ENCODE data around the gene TSPAN14. TPM values are rescaled to one million over a fixed set of nuclear protein-coding genes. Genes with fewer than 3 reads are reported as not detected.

TSPAN14 gene
- total and polyA plus RNA-seq, 2 of the 13 experiments (the other 11 are each of a cell fraction or from before 2014, with no cell fraction given) = 24.1 to 80.6 TPM

DNA sequence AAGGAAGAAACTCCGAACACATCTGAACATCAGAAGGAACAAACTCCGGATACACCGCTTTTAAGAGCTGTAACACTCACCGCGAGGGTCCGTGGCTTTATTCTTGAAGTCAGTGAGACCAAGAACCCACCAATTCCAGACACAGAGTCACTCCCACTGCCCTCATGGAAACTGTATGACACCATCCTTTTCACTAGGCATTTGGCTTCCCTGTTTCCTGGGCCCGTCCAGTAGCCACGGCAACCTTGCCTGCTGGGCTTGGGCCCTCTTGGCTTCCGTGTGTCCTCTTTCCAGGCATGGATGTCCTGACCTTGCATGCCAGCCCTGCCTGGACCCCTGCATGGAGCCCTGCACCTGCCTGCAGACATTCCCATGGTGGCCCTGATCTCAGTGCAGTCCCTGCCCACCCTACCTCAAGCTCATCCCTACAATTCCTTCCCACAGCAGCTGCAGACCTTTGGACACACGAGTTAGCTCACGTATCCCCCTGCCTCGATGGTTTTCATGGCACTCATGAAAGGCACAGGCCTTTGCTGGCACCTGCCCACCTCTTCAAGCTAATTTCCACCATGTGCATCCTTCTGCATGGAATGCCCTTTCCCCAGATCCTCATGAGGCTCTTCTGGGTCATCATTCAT, 90.3 kb downstream of the TSPAN14 start:
- BruUV-seq (replicated peaks) = no TSS peak
- in situ Hi-C loops (cut with HindIII; ENCODE audit: extremely low pct_ligation_motif_present, low pct_unique_long_range_greater_than_20kb) = no loop called here
- H3K27ac ChIP-seq (ENCODE audit: extremely low read length, insufficient read depth, low read length) = no peak overlapping the region
- no peak overlapping the region for H3K4me2 ChIP-seq (ENCODE audit: low read depth, low read length)
- H3K79me2 ChIP-seq (ENCODE audit: insufficient read depth, low read length) = no peaks in the 10 kb centered on the region
- no peak overlapping the region for H3K9ac ChIP-seq (ENCODE audit: insufficient read depth, low read depth, low read length)
- intact Hi-C loops (cut with micrococcal nuclease; ENCODE audit: unreplicated experiment) = no loop called here
- POLR2A ChIA-PET = no interaction called here
- no peaks in the 10 kb centered on the region for H3K4me1 ChIP-seq (ENCODE audit: insufficient read depth, low read length)
- no peak for FAIRE-seq
- H3K9me3 ChIP-seq (ENCODE audit: low read length) = no peaks in the 10 kb centered on the region
- ATAC-seq = no peak
- TF ChIP-seq MED1 (CRISPR knock-in tag; IDR thresholded peaks at IDR 0.05) (no peak), ZNF512B (CRISPR knock-in tag; IDR thresholded peaks at IDR 0.05; ENCODE audit: borderline replicate concordance) (no peak), RFX3 (CRISPR knock-in tag; IDR thresholded peaks at IDR 0.05) (no peak), RAD51 (IDR thresholded peaks at IDR 0.05; ENCODE audit: borderline replicate concordance) (no peak), TARDBP (CRISPR knock-in tag; IDR thresholded peaks at IDR 0.05) (no peak), SOX13 (IDR thresholded peaks at IDR 0.05) (no peak), SOX13 (CRISPR knock-in tag; conservative IDR thresholded peaks at IDR 0.05 in 1 of 2, IDR thresholded peaks at IDR 0.05 in 1 of 2) (no peak), ZFP82 (CRISPR knock-in tag; IDR thresholded peaks at IDR 0.05; ENCODE audit: borderline replicate concordance) (no peak), MEIS2 (CRISPR knock-in tag; IDR thresholded peaks at IDR 0.05) (no peak), ZNF644 (CRISPR knock-in tag; IDR thresholded peaks at IDR 0.05; ENCODE audit: low read depth) (no peak)
- TF ChIP-seq, protein P1, sequence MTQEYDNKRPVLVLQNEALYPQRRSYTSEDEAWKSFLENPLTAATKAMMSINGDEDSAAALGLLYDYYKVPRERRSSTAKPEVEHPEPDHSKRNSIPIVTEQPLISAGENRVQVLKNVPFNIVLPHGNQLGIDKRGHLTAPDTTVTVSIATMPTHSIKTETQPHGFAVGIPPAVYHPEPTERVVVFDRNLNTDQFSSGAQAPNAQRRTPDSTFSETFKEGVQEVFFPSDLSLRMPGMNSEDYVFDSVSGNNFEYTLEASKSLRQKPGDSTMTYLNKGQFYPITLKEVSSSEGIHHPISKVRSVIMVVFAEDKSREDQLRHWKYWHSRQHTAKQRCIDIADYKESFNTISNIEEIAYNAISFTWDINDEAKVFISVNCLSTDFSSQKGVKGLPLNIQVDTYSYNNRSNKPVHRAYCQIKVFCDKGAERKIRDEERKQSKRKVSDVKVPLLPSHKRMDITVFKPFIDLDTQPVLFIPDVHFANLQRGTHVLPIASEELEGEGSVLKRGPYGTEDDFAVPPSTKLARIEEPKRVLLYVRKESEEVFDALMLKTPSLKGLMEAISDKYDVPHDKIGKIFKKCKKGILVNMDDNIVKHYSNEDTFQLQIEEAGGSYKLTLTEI (CRISPR knock-in tag; conservative IDR thresholded peaks at IDR 0.05) = no peak
- 61% methylated on average over 12 of the region's 12 CpGs for WGBS (ENCODE audit: low lambda C conversion rate)
- H4K20me1 ChIP-seq (ENCODE audit: insufficient read depth, low read length) = no peaks in the 10 kb centered on the region
- CTCF ChIA-PET (ENCODE audit: low intra/inter-chr PET ratio, low total read pairs) = no interaction called here
- H3K36me3 ChIP-seq (replicated peaks in 1 of 2; ENCODE audit: control insufficient read depth in 1 of 2, insufficient read depth in 2 of 2, low read length in 2 of 2) = no peaks in the 10 kb centered on the region
- no peak overlapping the region for H2AFZ ChIP-seq (ENCODE audit: low read length)
- peaks cover 4 to 11% of the 10 kb centered on the region in 2 experiments; a peak in 3 of 5 replicates for H3K27me3 ChIP-seq (ENCODE audit: control insufficient read depth in 1 of 2, insufficient read depth in 2 of 2, low read length in 2 of 2)
- no peak for DNase-seq (ENCODE audit: low spot score)
- no peak overlapping the region for H3K4me3 ChIP-seq (replicated peaks in 1 of 3; ENCODE audit: insufficient read depth in 1 of 3, low read depth in 2 of 3, low read length in 3 of 3)
